Endothelial cell of umbilical vein (primary cell): ENCODE data around the gene SSNA1. TPM values are rescaled to one million over a fixed set of nuclear protein-coding genes. Genes with fewer than 3 reads are reported as not detected.

Experiments
- BruUV-seq: library from RNA; stranded (reverse); fragments of 400-500 nt; replicated peaks from 2 replicates; lab custom pipeline; 2021; lab: Mats Ljungman, UMichigan
- CTCF ChIA-PET: fragments of 300-600, 350-600 bp; sonication (Branson Sonifier 250); formaldehyde crosslinking; loops from one replicate; lab custom pipeline; 2021; ENCODE audit warnings: antibody characterized with exemption, inconsistent platforms; lab: Charles Lee
- POLR2A ChIA-PET: fragments of 300-600, 350-600 bp; sonication (Branson Sonifier 250); formaldehyde crosslinking; loops from one replicate; lab custom pipeline; 2021; ENCODE audit warnings: antibody characterized with exemption, inconsistent platforms; lab: Charles Lee
- DNase-seq: peaks from one replicate; pipeline ENCODE4 v3.0.0-alpha.2; 2011; ENCODE audit warnings: low read depth, low spot score
- FAIRE-seq: peaks from 2 replicates; lab custom pipeline; 2011; peaks lifted over from hg19 to GRCh38; lab: Jason Lieb, UNC
- H2AFZ ChIP-seq: 2 replicates; pipeline ENCODE4 v1.6.0; 2012; ENCODE audit warnings: low read depth, low read length, control low read depth, inconsistent platforms
- H3K27ac ChIP-seq: 2 replicates; pipeline ENCODE4 v1.5.1; 2011; ENCODE audit warnings: low read depth, mild to moderate bottlenecking, control low read depth, low read length, moderate library complexity; ENCODE audit not compliant: insufficient read depth
- H3K27me3 ChIP-seq, 2 experiments: 2 replicates each; pipeline versions ENCODE4 v1.6.0 to v1.6.1; 2011; ENCODE audit warnings: low read length in 2 of 2, mixed read lengths in 1 of 2; ENCODE audit not compliant: control insufficient read depth in 2 of 2, insufficient read depth in 2 of 2
- H3K36me3 ChIP-seq, 2 experiments: 2 replicates in 1 of 2; 3 replicates in 1 of 2; pipeline ENCODE4 v1.5.1; 2011; ENCODE audit warnings: low read length in 2 of 2, mild to moderate bottlenecking in 1 of 2, moderate library complexity in 1 of 2; ENCODE audit not compliant: control insufficient read depth in 2 of 2, insufficient read depth in 2 of 2; ENCODE audit errors: extremely low read depth in 1 of 2
- H3K4me1 ChIP-seq: 3 replicates; pipeline ENCODE4 v1.5.1; 2011; ENCODE audit warnings: mild to moderate bottlenecking, low read length; ENCODE audit not compliant: control insufficient read depth, insufficient read depth; ENCODE audit errors: extremely low read depth
- H3K4me2 ChIP-seq: 2 replicates; pipeline ENCODE4 v1.6.1; 2011; ENCODE audit warnings: low read length, control low read depth, mixed read lengths; ENCODE audit not compliant: insufficient read depth
- H3K4me3 ChIP-seq, 3 experiments: fragments of 200-600 bp in 1 of 3; sonication (generic), shearing (Covaris generic) in 1 of 3; replicated peaks in 1 of 3; 2 replicates each; pipeline ENCODE4 v1.5.1; 2011 to 2016; ENCODE audit warnings: control low read depth in 3 of 3, low read length in 3 of 3, mild to moderate bottlenecking in 2 of 3, inconsistent platforms in 1 of 3, low read depth in 1 of 3, moderate library complexity in 1 of 3; ENCODE audit not compliant: insufficient read depth in 1 of 3
- H3K79me2 ChIP-seq: 2 replicates; pipeline ENCODE4 v1.6.0; 2012; ENCODE audit warnings: low read length, inconsistent platforms; ENCODE audit not compliant: control insufficient read depth, insufficient read depth
- H3K9ac ChIP-seq: replicated peaks from 2 replicates; pipeline ENCODE3; 2011; ENCODE audit warnings: low read length, control low read depth; ENCODE audit not compliant: insufficient read depth; ENCODE audit errors: extremely low read depth
- H3K9me1 ChIP-seq: replicated peaks from 3 replicates; pipeline ENCODE4 v1.6.0; 2011; ENCODE audit warnings: mild to moderate bottlenecking, low read length; ENCODE audit not compliant: control insufficient read depth, insufficient read depth; ENCODE audit errors: extremely low read depth
- H3K9me3 ChIP-seq: replicated peaks from 2 replicates; pipeline ENCODE4 v1.5.1; 2012; ENCODE audit warnings: low read length, inconsistent platforms; ENCODE audit not compliant: control insufficient read depth, insufficient read depth
- H4K20me1 ChIP-seq: replicated peaks from 2 replicates; pipeline ENCODE3; 2011; ENCODE audit warnings: mild to moderate bottlenecking, low read length; ENCODE audit not compliant: control insufficient read depth, insufficient read depth; ENCODE audit errors: extremely low read depth
- CTCF ChIP-seq, 2 donors: IDR thresholded peaks; 1 replicate in 1 of 2; 2 replicates in 1 of 2; pipeline ENCODE4 v1.5.1; 2011; ENCODE audit warnings: low read length in 2 of 2, mild to moderate bottlenecking in 2 of 2, moderate library complexity in 2 of 2, control low read depth in 1 of 2, inconsistent platforms in 1 of 2, low read depth in 1 of 2; ENCODE audit not compliant: insufficient read depth in 1 of 2; ENCODE audit errors: extremely low read depth in 1 of 2
- EZH2 ChIP-seq: IDR thresholded peaks from 2 replicates; pipeline ENCODE4 v1.6.1; 2012; ENCODE audit warnings: borderline replicate concordance, low read depth, mild to moderate bottlenecking, moderate library complexity, low read length, inconsistent platforms; ENCODE audit not compliant: severe bottlenecking
- FOS ChIP-seq: IDR thresholded peaks from 2 replicates; pipeline ENCODE4 v1.6.1; 2011; ENCODE audit warnings: mild to moderate bottlenecking, low read length, moderate library complexity, borderline replicate concordance; ENCODE audit not compliant: insufficient read depth
- GATA2 ChIP-seq: IDR thresholded peaks from 2 replicates; pipeline ENCODE4 v1.7.0; 2011; ENCODE audit warnings: low read depth, mild to moderate bottlenecking, moderate library complexity, mixed read lengths, low read length; ENCODE audit not compliant: insufficient read length, insufficient read depth
- JUN ChIP-seq: IDR thresholded peaks from 2 replicates; pipeline ENCODE4 v1.6.1; 2011; ENCODE audit warnings: borderline replicate concordance, low read depth; ENCODE audit not compliant: insufficient read length, insufficient read depth
- MAX ChIP-seq: IDR thresholded peaks from 2 replicates; pipeline ENCODE4 v1.6.1; 2011; ENCODE audit not compliant: insufficient read depth, insufficient read length
- POLR2A ChIP-seq: IDR thresholded peaks from 2 replicates; pipeline ENCODE4 v1.6.1; 2012; ENCODE audit warnings: low read depth, mild to moderate bottlenecking, control low read depth, low read length
- POLR2AphosphoS5 ChIP-seq: IDR thresholded peaks from 2 replicates; pipeline ENCODE4 v1.6.1; 2012; ENCODE audit warnings: low read depth, mild to moderate bottlenecking, control low read depth, low read length, moderate library complexity; ENCODE audit not compliant: insufficient read depth
- dilution Hi-C: fragments of 300-500 bp; cut with MboI; formaldehyde crosslinking; loops from one replicate; pipeline ENCODE4 v1.15.0; 2019; ENCODE audit warnings: low sequenced_read_pairs; ENCODE audit not compliant: extremely low pct_ligation_motif_present
- intact Hi-C: fragments of 100-400 bp; cut with micrococcal nuclease; formaldehyde crosslinking; loops from one replicate; pipeline ENCODE4 v1.10.0; 2022
- polyA plus RNA-seq, 4 experiments: library from polyadenylated mRNA; depleted of rRNA in 3 of 4; stranded (reverse) in 3 of 4; unstranded in 1 of 4; fragments of >200 nt; gene quantifications; 2 replicates each; pipeline versions ENCODE4 v1.2.1 to v1.2.3, GENCODE V29; 2011 to 2012; ENCODE audit warnings: missing spikeins in 1 of 4
- total RNA-seq: library from RNA; stranded (reverse); gene quantifications from 2 replicates; pipeline ENCODE4 v1.2.3, GENCODE V29; 2021

The SSNA1 gene
- total and polyA plus RNA-seq, 2 donors (not counting 3 experiments of a cell fraction or from before 2014, with no cell fraction given) = 89.0 to 146 TPM

- no peak overlapping the region for H3K9ac ChIP-seq
- POLR2A ChIA-PET = interaction anchor here (0.7 kb wide), 2 partner anchors 24 to 90 kb away, joined by 5 to 7 read pairs; partner anchors contain the start of gene RNF224
- no peaks in the 10 kb centered on the region for H3K36me3 ChIP-seq
- intact Hi-C loops = no loop called here
- no peak for TF ChIP-seq JUN
- no peak overlapping the region for H3K27ac ChIP-seq
- H3K27me3 ChIP-seq = no peaks in the 10 kb centered on the region
- H3K9me1 ChIP-seq = no peaks in the 10 kb centered on the region
- dilution Hi-C loops = no loop called here
- no peak overlapping the region for H3K4me3 ChIP-seq
- H3K4me2 ChIP-seq = no peak overlapping the region
- CTCF ChIA-PET = interaction anchor here (1.2 to 1.3 kb wide), 2 partner anchors 24 to 34 kb away, joined by 3 read pairs; partner anchors contain the start of gene RNF224
- H3K79me2 ChIP-seq = peaks cover 35% of the 10 kb centered on the region
- no peak overlapping the region for H2AFZ ChIP-seq
- H4K20me1 ChIP-seq = no peaks in the 10 kb centered on the region
- no TSS peak for BruUV-seq
- no peaks in the 10 kb centered on the region for H3K9me3 ChIP-seq
- no peak for DNase-seq
- peaks cover 29% of the 10 kb centered on the region for H3K4me1 ChIP-seq
- no peak for FAIRE-seq
These were observed 14.5 kb downstream of the SSNA1 start for GRCh38 chr9:137202966-137203365.

- peaks cover 35% of the 10 kb centered on the region for H3K79me2 ChIP-seq
- POLR2A ChIA-PET = interaction anchor here (1.4 kb wide), 1 partner anchor 16 kb away, joined by 4 read pairs; the partner anchor contains the start of gene SSNA1
These were observed 16.3 kb downstream of the SSNA1 start for GRCh38 chr9:137204731-137205125.

More at GRCh38 chr9:137204731-137205125, 16.3 kb downstream of the SSNA1 start:
- Histone ChIP-seq H3K9me3 (no peaks in the 10 kb centered on the region), H3K4me2 (peak overlapping the region; percentile 73), H3K36me3 (peaks cover 0 to 5% of the 10 kb centered on the region in 2 experiments), H3K9me1 (no peaks in the 10 kb centered on the region), H3K27me3 (no peaks in the 10 kb centered on the region), H2AFZ (peak overlapping the region; percentile 61), H4K20me1 (no peaks in the 10 kb centered on the region), H3K27ac (peak overlapping the region; percentile 23), H3K9ac (peak overlapping the region; percentile 85), H3K4me1 (peaks cover 26% of the 10 kb centered on the region), H3K4me3 (peak overlapping the region; percentile 61 to 68 (median 62))
- dilution Hi-C loops = no loop called here
- DNase-seq (no peak), FAIRE-seq (no peak)
- intact Hi-C loops = loop anchor here (2.0 kb wide), 1 partner anchor 16 kb away; the partner anchor contains the start of genes ANAPC2 and SSNA1
- CTCF ChIA-PET = interaction anchor here (1.0 to 2.1 kb wide), 6 partner anchors 9 to 35 kb away, joined by 3 to 13 read pairs (median 6); partner anchors contain the start of genes LRRC26, RNF208, RNF224 and SSNA1
- no peak for TF ChIP-seq GATA2
- no peak for TF ChIP-seq CTCF (IDR thresholded peaks at IDR 0.05; ENCODE audit: extremely low read depth in 1 of 2, insufficient read depth in 1 of 2, low read depth in 1 of 2, low read length in 2 of 2)
- TF ChIP-seq MAX = no peak
- no peak for TF ChIP-seq POLR2AphosphoS5
- no peak for TF ChIP-seq POLR2A
- no peak for TF ChIP-seq EZH2
- TF ChIP-seq FOS = no peak
- no TSS peak for BruUV-seq
